Neuronal stem cell (in vitro differentiated cells): ENCODE measurements around the gene NRBP1.

Source experiments
- DNase-seq: peaks from one replicate; pipeline ENCODE4 v3.0.0-alpha.2; 2013; ENCODE audit warnings: low spot score
- H2AFZ ChIP-seq: one replicate; pipeline ENCODE4 v1.6.1; 2013; ENCODE audit warnings: mild to moderate bottlenecking, low read length, inconsistent platforms
- H2AK5ac ChIP-seq: 2 replicates; pipeline ENCODE4 v1.6.1; 2013; ENCODE audit warnings: low read depth, mild to moderate bottlenecking, inconsistent platforms, low read length, moderate library complexity, mixed read lengths
- H2BK120ac ChIP-seq: 2 replicates; pipeline ENCODE4 v1.6.1; 2013; ENCODE audit warnings: low read depth, mild to moderate bottlenecking, inconsistent platforms, low read length, moderate library complexity, mixed read lengths
- H2BK12ac ChIP-seq: one replicate; pipeline ENCODE4 v1.6.1; 2013; ENCODE audit warnings: low read length, inconsistent platforms
- H2BK15ac ChIP-seq: 2 replicates; pipeline ENCODE4 v1.6.1; 2013; ENCODE audit warnings: mild to moderate bottlenecking, low read length, inconsistent platforms, mixed read lengths
- H2BK5ac ChIP-seq: one replicate; pipeline ENCODE4 v1.6.1; 2013; ENCODE audit warnings: inconsistent platforms, mild to moderate bottlenecking, low read length, moderate library complexity
- H3K14ac ChIP-seq: one replicate; pipeline ENCODE4 v1.6.1; 2013; ENCODE audit warnings: low read length, inconsistent platforms
- H3K18ac ChIP-seq: 2 replicates; pipeline ENCODE4 v1.6.1; 2013; ENCODE audit warnings: low read length, inconsistent platforms
- H3K23ac ChIP-seq: 2 replicates; pipeline ENCODE4 v1.6.1; 2013; ENCODE audit warnings: low read depth, mild to moderate bottlenecking, mixed read lengths, low read length, inconsistent platforms; ENCODE audit not compliant: poor library complexity
- H3K27ac ChIP-seq: replicated peaks from 3 replicates; pipeline ENCODE4 v1.5.1; 2013; ENCODE audit warnings: low read length, inconsistent platforms
- H3K27me3 ChIP-seq, 3 experiments: 2 replicates each; pipeline ENCODE4 v1.6.1; 2013; ENCODE audit warnings: low read length in 3 of 3, mild to moderate bottlenecking in 2 of 3, inconsistent platforms in 1 of 3, low read depth in 1 of 3, mixed read lengths in 1 of 3, moderate library complexity in 1 of 3; ENCODE audit not compliant: control insufficient read depth in 3 of 3, insufficient read depth in 3 of 3
- H3K36me3 ChIP-seq, 2 donors: replicated peaks in 1 of 2; 2 replicates each; pipeline ENCODE4 v1.6.1; 2013; ENCODE audit warnings: low read length in 2 of 2; ENCODE audit not compliant: control insufficient read depth in 2 of 2, insufficient read depth in 2 of 2
- H3K4ac ChIP-seq: 2 replicates; pipeline ENCODE4 v1.6.1; 2013; ENCODE audit warnings: inconsistent platforms, mild to moderate bottlenecking, low read length, moderate library complexity
- H3K4me1 ChIP-seq, 2 donors: 1 replicate in 1 of 2; 2 replicates in 1 of 2; pipeline ENCODE4 v1.6.1; 2013; ENCODE audit warnings: low read length in 2 of 2, low read depth in 1 of 2; ENCODE audit not compliant: control insufficient read depth in 2 of 2, insufficient read depth in 1 of 2
- H3K4me2 ChIP-seq: one replicate; pipeline ENCODE4 v1.6.1; 2013; ENCODE audit warnings: mild to moderate bottlenecking, low read length, inconsistent platforms; ENCODE audit not compliant: insufficient read depth, poor library complexity, severe bottlenecking
- H3K4me3 ChIP-seq, 2 donors: 2 replicates each; pipeline ENCODE4 v1.5.1; 2013; ENCODE audit warnings: low read length in 2 of 2, mild to moderate bottlenecking in 2 of 2, inconsistent platforms in 1 of 2, moderate library complexity in 1 of 2
- H3K79me1 ChIP-seq: one replicate; pipeline ENCODE4 v1.6.1; 2013; ENCODE audit warnings: low read depth, mild to moderate bottlenecking, inconsistent platforms, low read length, moderate library complexity
- H3K9ac ChIP-seq: one replicate; pipeline ENCODE4 v1.6.1; 2013; ENCODE audit warnings: mild to moderate bottlenecking, low read depth, low read length, inconsistent platforms; ENCODE audit not compliant: poor library complexity
- H3K9me3 ChIP-seq, 2 donors: replicated peaks in 1 of 2; 2 replicates each; pipeline versions ENCODE3 to v1.6.1; 2013; ENCODE audit warnings: low read length in 2 of 2, mild to moderate bottlenecking in 2 of 2, inconsistent platforms in 1 of 2, low read depth in 1 of 2, mixed read lengths in 1 of 2, moderate library complexity in 1 of 2; ENCODE audit not compliant: control insufficient read depth in 2 of 2, insufficient read depth in 1 of 2
- H4K8ac ChIP-seq: one replicate; pipeline ENCODE4 v1.6.1; 2013; ENCODE audit warnings: low read depth, mild to moderate bottlenecking, inconsistent platforms, low read length, moderate library complexity
- H4K91ac ChIP-seq: one replicate; pipeline ENCODE4 v1.6.1; 2013; ENCODE audit warnings: low read length, low read depth, mild to moderate bottlenecking, inconsistent platforms; ENCODE audit not compliant: poor library complexity
- WGBS, 2 donors: extraction: QIAGEN DNeasy Blood & Tissue Kit; methylation state at CpG; one replicate each; pipeline ENCODE4 v1.1.7; 2013; ENCODE audit warnings: missing lambda C conversion rate in 2 of 2, mixed read lengths in 1 of 2; ENCODE audit not compliant: insufficient read length in 2 of 2, insufficient replicate concordance in 1 of 2; ENCODE audit errors: extremely low coverage in 2 of 2; 5-methylcytosine and 5-hydroxymethylcytosine counted together

Gene NRBP1

DNA sequence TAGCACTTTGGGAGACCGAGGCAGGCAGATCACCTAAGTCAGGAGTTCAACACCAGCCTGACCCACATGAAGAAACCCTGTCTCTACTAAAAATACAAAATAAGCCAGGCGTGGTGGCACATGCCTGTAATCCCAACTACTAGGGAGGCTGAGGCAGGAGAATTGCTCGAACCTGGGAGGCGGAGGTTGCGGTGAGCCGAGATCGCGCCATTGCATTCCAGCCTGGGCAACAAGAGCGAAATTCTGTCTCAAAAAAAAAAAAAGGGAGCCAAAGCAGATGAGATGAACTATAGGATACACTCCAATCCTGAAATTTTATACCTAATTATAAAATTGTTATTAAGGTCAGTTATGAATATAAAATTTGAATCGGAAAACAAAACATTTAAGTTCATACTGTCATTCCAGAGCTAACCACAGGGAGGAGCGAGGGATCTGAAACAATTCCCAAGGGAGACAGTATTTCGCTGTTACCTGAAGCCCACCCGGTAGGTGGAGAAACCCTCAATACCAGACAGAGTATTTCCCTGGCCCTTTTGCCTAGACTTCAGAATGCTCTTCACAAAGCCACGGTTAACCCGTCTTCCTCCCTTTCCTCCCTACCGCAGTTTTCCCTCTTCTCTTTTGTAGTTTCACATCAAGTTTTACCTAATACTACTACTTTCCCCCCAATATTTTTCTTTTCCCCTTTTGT, 20.5 kb upstream of the NRBP1 start:
- H3K4ac ChIP-seq, result no peak overlapping the region
- no peak overlapping the region for H3K9ac ChIP-seq
- H2BK12ac ChIP-seq, result no peak overlapping the region
- H3K9me3 ChIP-seq, result no peaks in the 10 kb centered on the region
- H2BK5ac ChIP-seq, result no peak overlapping the region
- peaks cover 5% of the 10 kb centered on the region for H3K79me1 ChIP-seq
- no peak overlapping the region for H2BK15ac ChIP-seq
- H3K23ac ChIP-seq, result no peak overlapping the region
- H4K91ac ChIP-seq, result no peak overlapping the region
- no peak overlapping the region for H3K27ac ChIP-seq
- H2BK120ac ChIP-seq, result no peak overlapping the region
- H3K4me3 ChIP-seq, result peak overlapping the region in 1 of 2 donors; percentile 67
- no peak overlapping the region for H3K18ac ChIP-seq
- no peak overlapping the region for H2AFZ ChIP-seq
- peak; percentile 46 for DNase-seq
- H3K36me3 ChIP-seq, result peaks cover 0 to 34% of the 10 kb centered on the region in 2 donors
- peaks cover 3% of the 10 kb centered on the region in 2 donors for H3K4me1 ChIP-seq
- no CpG with 5 or more reads among the region's 16 CpGs for WGBS, 2 donors
- H4K8ac ChIP-seq, result no peak overlapping the region
- peak overlapping the region; percentile 52 for H3K4me2 ChIP-seq
- H3K14ac ChIP-seq, result no peak overlapping the region
- no peaks in the 10 kb centered on the region for H3K27me3 ChIP-seq
- H2AK5ac ChIP-seq, result no peak overlapping the region

GRCh38 chr2:27408601-27409320, 19.7 kb upstream of the NRBP1 start:
- Histone ChIP-seq H3K18ac (peak overlapping the region; percentile 91), H3K4ac (no peak overlapping the region), H3K4me1 (peaks cover 3% of the 10 kb centered on the region in 2 donors), H2AK5ac (peak overlapping the region; percentile 74), H3K79me1 (peaks cover 5% of the 10 kb centered on the region), H2BK12ac (no peak overlapping the region), H3K14ac (peak overlapping the region; percentile 72), H3K9me3 (no peaks in the 10 kb centered on the region), H3K27me3 (no peaks in the 10 kb centered on the region), H3K4me3 (peak overlapping the region; percentile 67 to 99), H2AFZ (peak overlapping the region; percentile 94), H3K23ac (peak overlapping the region; percentile 87), H4K8ac (no peak overlapping the region), H3K9ac (peak overlapping the region; percentile 99), H3K27ac (peak overlapping the region; percentile 67), H3K4me2 (peak overlapping the region; percentile 52), H2BK120ac (peak overlapping the region; percentile 10), H2BK5ac (peak overlapping the region; percentile 19), H4K91ac (no peak overlapping the region), H2BK15ac (no peak overlapping the region), H3K36me3 (peaks cover 0 to 30% of the 10 kb centered on the region in 2 donors)
- DNase-seq, result no peak
- WGBS, 2 donors, result no CpG with 5 or more reads among the region's 33 CpGs

GRCh38 chr2:27409321-27410073, 18.9 kb upstream of the NRBP1 start, which contains the start of gene PPM1G:
PPM1G (minus strand) TSS chr2:27409591; CDS start chr2:27409422, 169 bp downstream.
- H3K9me3 ChIP-seq, result no peaks in the 10 kb centered on the region
- DNase-seq, result peak; percentile 92
- H3K27me3 ChIP-seq, result no peaks in the 10 kb centered on the region
- peaks cover 5% of the 10 kb centered on the region for H3K79me1 ChIP-seq
- H3K14ac ChIP-seq, result peak within 1 kb of the TSS; percentile 72
- H3K18ac ChIP-seq, result peak within 1 kb of the TSS; percentile 91
- peak within 1 kb of the TSS; percentile 19 for H2BK5ac ChIP-seq
- H3K4me1 ChIP-seq, result peaks cover 3% of the 10 kb centered on the region in 2 donors
- H4K8ac ChIP-seq, result no peak within 1 kb of the TSS
- H2BK12ac ChIP-seq, result no peak within 1 kb of the TSS
- H4K91ac ChIP-seq, result no peak within 1 kb of the TSS
- H3K4ac ChIP-seq, result no peak within 1 kb of the TSS
- no peak within 1 kb of the TSS for H2BK15ac ChIP-seq
- peak within 1 kb of the TSS; percentile 67 to 99 for H3K4me3 ChIP-seq
- H3K23ac ChIP-seq, result peak within 1 kb of the TSS; percentile 87
- peak within 1 kb of the TSS; percentile 10 for H2BK120ac ChIP-seq
- H2AFZ ChIP-seq, result peak within 1 kb of the TSS; percentile 94
- H3K36me3 ChIP-seq, result peaks cover 0 to 26% of the 10 kb centered on the region in 2 donors
- peak within 1 kb of the TSS; percentile 52 for H3K4me2 ChIP-seq
- peak within 1 kb of the TSS; percentile 74 for H2AK5ac ChIP-seq
- H3K9ac ChIP-seq, result peak within 1 kb of the TSS; percentile 99
- peak within 1 kb of the TSS; percentile 91 for H3K27ac ChIP-seq
- no CpG with 5 or more reads among the region's 82 CpGs for WGBS, 2 donors
